Epithelial cell of esophagus (primary cell): ENCODE data around the gene PRDX4.

Source experiments
- DNase-seq: peaks from one replicate; pipeline ENCODE4 v3.0.0; 2010; ENCODE audit warnings: low read depth
- H3K4me3 ChIP-seq: 2 replicates; pipeline ENCODE4 v1.5.1; 2011; ENCODE audit warnings: mild to moderate bottlenecking, low read length, control low read depth
- TF ChIP-seq, protein P1 (sequence below): IDR thresholded peaks from 2 replicates; pipeline ENCODE4 v1.5.1; 2011; ENCODE audit warnings: low read depth, mild to moderate bottlenecking, low read length, control low read depth, inconsistent platforms; ENCODE audit not compliant: insufficient read depth; ENCODE audit errors: missing control alignments

The PRDX4 gene

GRCh38 chrX:23660766-23661132 is 6.5 kb upstream of the PRDX4 start:
- DNase-seq = no peak
- H3K4me3 ChIP-seq = no peak overlapping the region
- TF ChIP-seq, protein P1, sequence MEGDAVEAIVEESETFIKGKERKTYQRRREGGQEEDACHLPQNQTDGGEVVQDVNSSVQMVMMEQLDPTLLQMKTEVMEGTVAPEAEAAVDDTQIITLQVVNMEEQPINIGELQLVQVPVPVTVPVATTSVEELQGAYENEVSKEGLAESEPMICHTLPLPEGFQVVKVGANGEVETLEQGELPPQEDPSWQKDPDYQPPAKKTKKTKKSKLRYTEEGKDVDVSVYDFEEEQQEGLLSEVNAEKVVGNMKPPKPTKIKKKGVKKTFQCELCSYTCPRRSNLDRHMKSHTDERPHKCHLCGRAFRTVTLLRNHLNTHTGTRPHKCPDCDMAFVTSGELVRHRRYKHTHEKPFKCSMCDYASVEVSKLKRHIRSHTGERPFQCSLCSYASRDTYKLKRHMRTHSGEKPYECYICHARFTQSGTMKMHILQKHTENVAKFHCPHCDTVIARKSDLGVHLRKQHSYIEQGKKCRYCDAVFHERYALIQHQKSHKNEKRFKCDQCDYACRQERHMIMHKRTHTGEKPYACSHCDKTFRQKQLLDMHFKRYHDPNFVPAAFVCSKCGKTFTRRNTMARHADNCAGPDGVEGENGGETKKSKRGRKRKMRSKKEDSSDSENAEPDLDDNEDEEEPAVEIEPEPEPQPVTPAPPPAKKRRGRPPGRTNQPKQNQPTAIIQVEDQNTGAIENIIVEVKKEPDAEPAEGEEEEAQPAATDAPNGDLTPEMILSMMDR = no peak

GRCh38 chrX:23661671-23662070 is 5.6 kb upstream of the PRDX4 start:
- TF ChIP-seq, protein P1 = no peak
- no peak for DNase-seq
- H3K4me3 ChIP-seq = no peak overlapping the region

- TF ChIP-seq, protein P1 = no peak
- no peak overlapping the region for H3K4me3 ChIP-seq
- no peak for DNase-seq
Observed at GRCh38 chrX:23662187-23662586, 5.1 kb upstream of the PRDX4 start.

DNA sequence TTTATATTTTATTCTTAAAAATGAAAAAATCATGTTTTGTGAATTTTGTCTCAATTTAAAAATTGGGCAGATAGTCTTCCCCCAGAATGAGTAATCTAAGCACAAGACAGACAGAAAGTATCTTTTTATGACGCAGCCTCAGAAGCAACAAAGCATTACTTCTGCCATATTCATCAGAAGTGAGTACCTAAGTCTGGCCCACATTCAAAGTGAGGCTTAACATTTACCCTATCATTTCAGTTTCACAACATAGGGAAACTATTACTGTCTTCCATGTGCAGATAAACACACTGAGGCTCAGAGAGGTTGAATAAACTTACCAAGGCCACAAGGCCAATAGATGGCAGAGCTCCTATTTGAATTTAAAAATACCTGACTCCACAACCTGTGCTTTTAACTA is 4.4 kb upstream of the PRDX4 start:
- peak; percentile 48 for DNase-seq
- no peak overlapping the region for H3K4me3 ChIP-seq
- TF ChIP-seq, protein P1 = no peak

DNA sequence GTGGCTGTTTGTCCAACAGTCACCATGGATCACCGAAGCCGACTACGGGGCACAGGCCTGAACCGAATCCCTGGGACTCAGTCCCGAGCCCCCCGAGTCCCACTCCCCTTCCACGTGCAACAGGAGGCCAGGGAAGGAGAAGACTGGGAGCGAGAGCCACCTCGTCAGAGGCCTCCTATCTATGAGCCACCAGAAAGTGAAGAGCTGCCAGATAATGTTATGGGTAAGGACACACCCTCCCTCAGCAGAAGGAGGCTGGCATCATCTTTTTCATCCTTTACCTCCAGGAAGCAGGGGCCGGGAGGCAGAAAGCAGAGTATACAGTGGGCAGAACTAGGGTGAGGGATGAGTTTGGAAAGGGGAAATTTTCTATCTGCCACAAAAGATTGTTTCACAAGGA is 2.8 kb upstream of the PRDX4 start:
- DNase-seq = no peak
- TF ChIP-seq, protein P1 = no peak
- H3K4me3 ChIP-seq = no peak overlapping the region

- TF ChIP-seq, protein P1 = no peak
- H3K4me3 ChIP-seq = no peak overlapping the region
- no peak for DNase-seq
Observed at GRCh38 chrX:23666282-23666681, 1.0 kb upstream of the PRDX4 start.

- DNase-seq = peak; percentile 0
- TF ChIP-seq, protein P1 = no peak
- peak overlapping the region; percentile 62 for H3K4me3 ChIP-seq
Observed at GRCh38 chrX:23668335-23668734, 1.0 kb downstream of the PRDX4 start.
